ENCODE data around the gene NRG3.

GRCh38 chr10:82072124-82072523 lies 197.1 kb downstream of the NRG3 start:
- TF ChIP-seq CTCF (IDR thresholded peaks at IDR 0.05) (no peak), EP300 (IDR thresholded peaks at IDR 0.05) (no peak)

Data from tibial nerve (tissue), 4 donors.